Measurements from ENCODE around the gene GPC1.

- TF ChIP-seq CTCF (IDR thresholded peaks at IDR 0.05) (no peak), POLR2A (IDR thresholded peaks at IDR 0.05) (no peak)
Measured at GRCh38 chr2:240507060-240507777, 71.8 kb downstream of the GPC1 start.
